ENCODE results near the gene RUBCNL. TPM values are rescaled to one million over a fixed set of nuclear protein-coding genes. Genes with fewer than 3 reads are reported as not detected.

Gene RUBCNL
- total and polyA plus RNA-seq, 4 donors = 0.36 to 4.2 (median 0.96) TPM

DNA sequence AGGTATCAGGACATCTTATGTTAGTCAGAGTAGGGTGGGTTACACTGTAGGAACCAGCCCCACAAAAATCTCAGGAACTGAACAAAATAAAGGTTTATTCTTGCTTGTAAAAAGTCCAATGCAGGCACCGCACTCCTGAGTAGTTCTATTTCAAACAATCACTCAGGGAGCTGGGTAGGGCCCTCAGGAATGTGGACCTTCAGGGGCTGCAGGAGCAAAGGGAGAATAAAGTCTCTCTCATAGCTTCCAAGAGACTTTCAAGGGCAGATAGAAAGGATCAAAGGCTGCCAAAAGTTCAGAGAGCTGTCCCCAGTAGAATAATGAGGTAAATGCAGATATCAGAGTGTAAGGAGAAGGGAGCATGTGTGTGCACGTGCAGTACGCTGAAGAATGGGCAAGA lies 49.4 kb downstream of the RUBCNL start:
- Histone ChIP-seq H3K27me3 (ENCODE audit: control insufficient read depth in 4 of 4, insufficient read depth in 4 of 4, low read length in 3 of 4) (no peaks in the 10 kb centered on the region), H3K9ac (ENCODE audit: low read depth in 1 of 2, low read length in 2 of 2) (no peak overlapping the region), H3K9me3 (ENCODE audit: control insufficient read depth in 4 of 4, low read length in 3 of 4) (peaks cover 0 to 2% (median under 1%) of the 10 kb centered on the region in 4 donors), H3K4me3 (ENCODE audit: low read depth in 1 of 3, low read length in 3 of 3) (no peak overlapping the region), H3K4me1 (ENCODE audit: control insufficient read depth in 4 of 4, insufficient read depth in 4 of 4, low read length in 3 of 4) (peaks cover 0 to 6% (median 0%) of the 10 kb centered on the region in 4 donors), H3K36me3 (ENCODE audit: control insufficient read depth in 4 of 4, insufficient read depth in 3 of 4, low read depth in 1 of 4, low read length in 3 of 4) (no peaks in the 10 kb centered on the region), H3K27ac (ENCODE audit: low read depth in 1 of 2, low read length in 2 of 2) (no peak overlapping the region)
- TF ChIP-seq, protein P1, sequence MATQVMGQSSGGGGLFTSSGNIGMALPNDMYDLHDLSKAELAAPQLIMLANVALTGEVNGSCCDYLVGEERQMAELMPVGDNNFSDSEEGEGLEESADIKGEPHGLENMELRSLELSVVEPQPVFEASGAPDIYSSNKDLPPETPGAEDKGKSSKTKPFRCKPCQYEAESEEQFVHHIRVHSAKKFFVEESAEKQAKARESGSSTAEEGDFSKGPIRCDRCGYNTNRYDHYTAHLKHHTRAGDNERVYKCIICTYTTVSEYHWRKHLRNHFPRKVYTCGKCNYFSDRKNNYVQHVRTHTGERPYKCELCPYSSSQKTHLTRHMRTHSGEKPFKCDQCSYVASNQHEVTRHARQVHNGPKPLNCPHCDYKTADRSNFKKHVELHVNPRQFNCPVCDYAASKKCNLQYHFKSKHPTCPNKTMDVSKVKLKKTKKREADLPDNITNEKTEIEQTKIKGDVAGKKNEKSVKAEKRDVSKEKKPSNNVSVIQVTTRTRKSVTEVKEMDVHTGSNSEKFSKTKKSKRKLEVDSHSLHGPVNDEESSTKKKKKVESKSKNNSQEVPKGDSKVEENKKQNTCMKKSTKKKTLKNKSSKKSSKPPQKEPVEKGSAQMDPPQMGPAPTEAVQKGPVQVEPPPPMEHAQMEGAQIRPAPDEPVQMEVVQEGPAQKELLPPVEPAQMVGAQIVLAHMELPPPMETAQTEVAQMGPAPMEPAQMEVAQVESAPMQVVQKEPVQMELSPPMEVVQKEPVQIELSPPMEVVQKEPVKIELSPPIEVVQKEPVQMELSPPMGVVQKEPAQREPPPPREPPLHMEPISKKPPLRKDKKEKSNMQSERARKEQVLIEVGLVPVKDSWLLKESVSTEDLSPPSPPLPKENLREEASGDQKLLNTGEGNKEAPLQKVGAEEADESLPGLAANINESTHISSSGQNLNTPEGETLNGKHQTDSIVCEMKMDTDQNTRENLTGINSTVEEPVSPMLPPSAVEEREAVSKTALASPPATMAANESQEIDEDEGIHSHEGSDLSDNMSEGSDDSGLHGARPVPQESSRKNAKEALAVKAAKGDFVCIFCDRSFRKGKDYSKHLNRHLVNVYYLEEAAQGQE (IDR thresholded peaks at IDR 0.05) = no peak
- TF ChIP-seq, protein P2, sequence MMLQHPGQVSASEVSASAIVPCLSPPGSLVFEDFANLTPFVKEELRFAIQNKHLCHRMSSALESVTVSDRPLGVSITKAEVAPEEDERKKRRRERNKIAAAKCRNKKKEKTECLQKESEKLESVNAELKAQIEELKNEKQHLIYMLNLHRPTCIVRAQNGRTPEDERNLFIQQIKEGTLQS (IDR thresholded peaks at IDR 0.05) = no peak
- TF ChIP-seq NR2F2 (IDR thresholded peaks at IDR 0.05) = no peak
- TF ChIP-seq TAF1 (conservative IDR thresholded peaks at IDR 0.05) = no peak
- TF ChIP-seq FOXA2 (IDR thresholded peaks at IDR 0.05) = no peak
- no peak for TF ChIP-seq FOXA1 (IDR thresholded peaks at IDR 0.05)
- TF ChIP-seq SP1 (IDR thresholded peaks at IDR 0.05) = no peak
- no peak for TF ChIP-seq RXRA (IDR thresholded peaks at IDR 0.05)
- TF ChIP-seq, protein P3, sequence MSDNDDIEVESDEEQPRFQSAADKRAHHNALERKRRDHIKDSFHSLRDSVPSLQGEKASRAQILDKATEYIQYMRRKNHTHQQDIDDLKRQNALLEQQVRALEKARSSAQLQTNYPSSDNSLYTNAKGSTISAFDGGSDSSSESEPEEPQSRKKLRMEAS (IDR thresholded peaks at IDR 0.05) = no peak
- no peak for TF ChIP-seq YY1 (IDR thresholded peaks at IDR 0.05)
- TF ChIP-seq, protein P4, sequence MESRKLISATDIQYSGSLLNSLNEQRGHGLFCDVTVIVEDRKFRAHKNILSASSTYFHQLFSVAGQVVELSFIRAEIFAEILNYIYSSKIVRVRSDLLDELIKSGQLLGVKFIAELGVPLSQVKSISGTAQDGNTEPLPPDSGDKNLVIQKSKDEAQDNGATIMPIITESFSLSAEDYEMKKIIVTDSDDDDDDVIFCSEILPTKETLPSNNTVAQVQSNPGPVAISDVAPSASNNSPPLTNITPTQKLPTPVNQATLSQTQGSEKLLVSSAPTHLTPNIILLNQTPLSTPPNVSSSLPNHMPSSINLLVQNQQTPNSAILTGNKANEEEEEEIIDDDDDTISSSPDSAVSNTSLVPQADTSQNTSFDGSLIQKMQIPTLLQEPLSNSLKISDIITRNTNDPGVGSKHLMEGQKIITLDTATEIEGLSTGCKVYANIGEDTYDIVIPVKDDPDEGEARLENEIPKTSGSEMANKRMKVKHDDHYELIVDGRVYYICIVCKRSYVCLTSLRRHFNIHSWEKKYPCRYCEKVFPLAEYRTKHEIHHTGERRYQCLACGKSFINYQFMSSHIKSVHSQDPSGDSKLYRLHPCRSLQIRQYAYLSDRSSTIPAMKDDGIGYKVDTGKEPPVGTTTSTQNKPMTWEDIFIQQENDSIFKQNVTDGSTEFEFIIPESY (IDR thresholded peaks at IDR 0.05) = no peak
- 83% methylated on average over 3 of the region's 3 CpGs for WGBS
- no peak for DNase-seq (ENCODE audit: low spot score)

DNA sequence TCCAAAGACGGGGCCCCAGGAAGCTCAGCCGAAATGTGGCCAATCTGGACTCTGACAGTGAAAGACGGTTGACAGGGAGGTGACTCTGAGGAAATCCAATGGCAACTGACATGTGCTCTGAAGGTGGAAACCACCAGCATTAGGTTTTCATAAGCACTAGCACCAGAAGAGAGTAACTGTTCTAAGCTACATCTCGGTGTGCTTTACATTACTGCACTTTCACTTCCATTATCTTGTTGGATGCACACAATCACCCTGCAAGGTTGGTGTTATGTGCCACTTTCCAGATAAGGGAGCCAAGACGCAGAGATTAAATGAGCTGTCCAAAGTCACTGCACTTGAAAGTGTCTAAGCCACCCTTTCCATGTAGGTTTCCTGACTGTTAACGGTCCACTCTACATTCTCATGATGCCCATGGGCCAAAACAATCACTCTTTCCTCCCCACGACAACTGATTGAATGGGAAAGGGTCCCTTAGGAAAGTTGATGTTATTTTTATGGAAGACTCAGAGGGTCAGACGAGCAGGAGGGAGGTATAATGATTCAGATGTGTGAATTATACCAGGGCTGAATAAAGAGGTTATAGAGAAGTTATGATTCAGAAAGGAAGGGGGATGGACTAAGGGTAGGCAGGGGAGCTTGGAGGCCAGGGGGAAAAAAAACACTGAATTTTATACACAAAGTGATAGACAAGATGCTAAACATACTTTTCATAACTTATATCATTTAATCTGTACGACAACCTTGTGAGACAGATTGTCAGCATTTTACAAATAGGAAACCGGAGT lies 52.8 kb downstream of the RUBCNL start:
- no peaks in the 10 kb centered on the region for H3K27me3 ChIP-seq (ENCODE audit: control insufficient read depth in 4 of 4, insufficient read depth in 4 of 4, low read length in 3 of 4)
- TF ChIP-seq, protein P5, sequence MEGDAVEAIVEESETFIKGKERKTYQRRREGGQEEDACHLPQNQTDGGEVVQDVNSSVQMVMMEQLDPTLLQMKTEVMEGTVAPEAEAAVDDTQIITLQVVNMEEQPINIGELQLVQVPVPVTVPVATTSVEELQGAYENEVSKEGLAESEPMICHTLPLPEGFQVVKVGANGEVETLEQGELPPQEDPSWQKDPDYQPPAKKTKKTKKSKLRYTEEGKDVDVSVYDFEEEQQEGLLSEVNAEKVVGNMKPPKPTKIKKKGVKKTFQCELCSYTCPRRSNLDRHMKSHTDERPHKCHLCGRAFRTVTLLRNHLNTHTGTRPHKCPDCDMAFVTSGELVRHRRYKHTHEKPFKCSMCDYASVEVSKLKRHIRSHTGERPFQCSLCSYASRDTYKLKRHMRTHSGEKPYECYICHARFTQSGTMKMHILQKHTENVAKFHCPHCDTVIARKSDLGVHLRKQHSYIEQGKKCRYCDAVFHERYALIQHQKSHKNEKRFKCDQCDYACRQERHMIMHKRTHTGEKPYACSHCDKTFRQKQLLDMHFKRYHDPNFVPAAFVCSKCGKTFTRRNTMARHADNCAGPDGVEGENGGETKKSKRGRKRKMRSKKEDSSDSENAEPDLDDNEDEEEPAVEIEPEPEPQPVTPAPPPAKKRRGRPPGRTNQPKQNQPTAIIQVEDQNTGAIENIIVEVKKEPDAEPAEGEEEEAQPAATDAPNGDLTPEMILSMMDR (IDR thresholded peaks at IDR 0.05; ENCODE audit: low read depth, low read length, missing input control) = no peak
- TF ChIP-seq RXRA (IDR thresholded peaks at IDR 0.05) (no peak), HNF4G (IDR thresholded peaks at IDR 0.05) (no peak), HNF4A (conservative IDR thresholded peaks at IDR 0.05) (no peak), FOXA1 (IDR thresholded peaks at IDR 0.05) (no peak)
- TF ChIP-seq, protein P3 (IDR thresholded peaks at IDR 0.05) = no peak
- TF ChIP-seq, protein P4 (IDR thresholded peaks at IDR 0.05) = no peak
- 76% methylated on average over 10 of the region's 10 CpGs for WGBS
- peaks cover 0 to 3% (median 0%) of the 10 kb centered on the region in 4 donors for H3K4me1 ChIP-seq (ENCODE audit: control insufficient read depth in 4 of 4, insufficient read depth in 4 of 4, low read length in 3 of 4)
- peaks cover 0 to 2% (median under 1%) of the 10 kb centered on the region in 4 donors for H3K9me3 ChIP-seq (ENCODE audit: control insufficient read depth in 4 of 4, low read length in 3 of 4)
- H3K27ac ChIP-seq (ENCODE audit: low read depth in 1 of 2, low read length in 2 of 2) = no peak overlapping the region
- H3K9ac ChIP-seq (ENCODE audit: low read depth in 1 of 2, low read length in 2 of 2) = no peak overlapping the region
- DNase-seq (ENCODE audit: low spot score) = no peak
- H3K36me3 ChIP-seq (ENCODE audit: control insufficient read depth in 4 of 4, insufficient read depth in 3 of 4, low read depth in 1 of 4, low read length in 3 of 4) = no peaks in the 10 kb centered on the region
- no peak overlapping the region for H3K4me3 ChIP-seq (ENCODE audit: low read depth in 1 of 3, low read length in 3 of 3)

Measured in liver (tissue), 9 donors.